Neural cell (in vitro differentiated cells): Measurements from ENCODE around the gene ZNF207.
"Not testable (repeated sequence)": the region's sequence is repeated elsewhere in the genome, so short reads cannot be mapped to it uniquely, and the experiment has no call there.

Experiments used
- CTCF ChIP-seq: fragments of 450-650 bp; IDR thresholded peaks from 2 replicates; pipeline ENCODE4 v1.5.1; 2014; ENCODE audit warnings: antibody characterized with exemption, mild to moderate bottlenecking, moderate library complexity; ENCODE audit not compliant: poor library complexity, severe bottlenecking
- EZH2 ChIP-seq: fragments of 200-600, 300-800 bp; shearing (Covaris generic), sonication (generic); IDR thresholded peaks from 2 replicates; pipeline ENCODE4 v1.6.1; 2014; ENCODE audit warnings: antibody characterized with exemption, low read length, borderline replicate concordance, mild to moderate bottlenecking; ENCODE audit not compliant: insufficient read depth, poor library complexity, severe bottlenecking
- MXI1 ChIP-seq: fragments of 450-650 bp; conservative IDR thresholded peaks from 2 replicates; pipeline ENCODE4 v1.6.1; 2014; ENCODE audit warnings: antibody characterized with exemption, mild to moderate bottlenecking; ENCODE audit not compliant: poor library complexity, severe bottlenecking
- POLR2AphosphoS5 ChIP-seq: IDR thresholded peaks from 2 replicates; pipeline ENCODE4 v1.6.1; 2012
- RAD21 ChIP-seq: fragments of 450-650 bp; conservative IDR thresholded peaks from 2 replicates; pipeline ENCODE4 v1.6.1; 2014; ENCODE audit warnings: antibody characterized with exemption, mild to moderate bottlenecking, moderate library complexity
- REST ChIP-seq: IDR thresholded peaks from 2 replicates; pipeline ENCODE4 v1.6.1; 2012; ENCODE audit warnings: borderline replicate concordance
- TAF1 ChIP-seq: IDR thresholded peaks from 2 replicates; pipeline ENCODE4 v1.6.1; 2012; ENCODE audit warnings: low read depth

- TF ChIP-seq POLR2AphosphoS5, CTCF, TAF1, EZH2, RAD21, REST, MXI1: not testable (repeated sequence)
Observed at GRCh38 chr17:32410085-32410484, 60.1 kb downstream of the ZNF207 start.
